GM20000 (cell line): ENCODE measurements around the gene BTF3.

ENCODE experiments used
- DNase-seq: peaks from one replicate; pipeline ENCODE4 v3.0.0; 2012; ENCODE audit warnings: low spot score
- TF ChIP-seq, protein P1 (sequence below): IDR thresholded peaks from 2 replicates; pipeline ENCODE4 v1.5.1; 2012; ENCODE audit warnings: mild to moderate bottlenecking, control low read depth; ENCODE audit errors: extremely low read depth, missing control alignments

BTF3 gene

GRCh38 chr5:73513996-73514395, 15.8 kb downstream of the BTF3 start:
- DNase-seq = no peak
- TF ChIP-seq, protein P1, sequence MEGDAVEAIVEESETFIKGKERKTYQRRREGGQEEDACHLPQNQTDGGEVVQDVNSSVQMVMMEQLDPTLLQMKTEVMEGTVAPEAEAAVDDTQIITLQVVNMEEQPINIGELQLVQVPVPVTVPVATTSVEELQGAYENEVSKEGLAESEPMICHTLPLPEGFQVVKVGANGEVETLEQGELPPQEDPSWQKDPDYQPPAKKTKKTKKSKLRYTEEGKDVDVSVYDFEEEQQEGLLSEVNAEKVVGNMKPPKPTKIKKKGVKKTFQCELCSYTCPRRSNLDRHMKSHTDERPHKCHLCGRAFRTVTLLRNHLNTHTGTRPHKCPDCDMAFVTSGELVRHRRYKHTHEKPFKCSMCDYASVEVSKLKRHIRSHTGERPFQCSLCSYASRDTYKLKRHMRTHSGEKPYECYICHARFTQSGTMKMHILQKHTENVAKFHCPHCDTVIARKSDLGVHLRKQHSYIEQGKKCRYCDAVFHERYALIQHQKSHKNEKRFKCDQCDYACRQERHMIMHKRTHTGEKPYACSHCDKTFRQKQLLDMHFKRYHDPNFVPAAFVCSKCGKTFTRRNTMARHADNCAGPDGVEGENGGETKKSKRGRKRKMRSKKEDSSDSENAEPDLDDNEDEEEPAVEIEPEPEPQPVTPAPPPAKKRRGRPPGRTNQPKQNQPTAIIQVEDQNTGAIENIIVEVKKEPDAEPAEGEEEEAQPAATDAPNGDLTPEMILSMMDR = no peak

DNA sequence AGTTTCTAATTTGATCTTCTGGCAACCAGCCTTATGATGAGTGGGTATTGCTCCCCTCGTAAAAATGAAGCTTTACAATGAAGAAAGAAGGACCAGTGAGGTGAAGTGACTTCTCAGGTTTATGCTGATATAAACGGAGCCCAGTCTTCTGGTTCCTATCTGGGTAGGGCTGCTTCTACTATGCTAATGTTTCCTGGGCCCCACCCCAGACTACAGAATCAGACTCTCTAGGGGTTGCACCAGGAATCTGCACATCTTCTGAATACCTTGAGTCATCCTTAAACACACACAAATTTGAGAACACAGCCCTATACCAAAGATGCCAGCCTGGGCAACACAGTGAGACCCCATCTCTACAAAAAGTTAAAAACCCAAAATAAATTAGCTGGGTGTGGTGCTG, 16.2 kb downstream of the BTF3 start:
- DNase-seq = no peak
- TF ChIP-seq, protein P1 = no peak

- TF ChIP-seq, protein P1 = no peak
- no peak for DNase-seq
These were observed 17.0 kb downstream of the BTF3 start for GRCh38 chr5:73515232-73515631.

- TF ChIP-seq, protein P1 = peak; percentile 86
- peak; percentile 83 for DNase-seq
These were observed 21.5 kb downstream of the BTF3 start for GRCh38 chr5:73519531-73520283.

- no peak for DNase-seq
- TF ChIP-seq, protein P1 = no peak
These were observed 24.7 kb downstream of the BTF3 start for GRCh38 chr5:73522989-73523388.

- TF ChIP-seq, protein P1 = no peak
- no peak for DNase-seq
These were observed 25.6 kb downstream of the BTF3 start for GRCh38 chr5:73523861-73524260.

DNA sequence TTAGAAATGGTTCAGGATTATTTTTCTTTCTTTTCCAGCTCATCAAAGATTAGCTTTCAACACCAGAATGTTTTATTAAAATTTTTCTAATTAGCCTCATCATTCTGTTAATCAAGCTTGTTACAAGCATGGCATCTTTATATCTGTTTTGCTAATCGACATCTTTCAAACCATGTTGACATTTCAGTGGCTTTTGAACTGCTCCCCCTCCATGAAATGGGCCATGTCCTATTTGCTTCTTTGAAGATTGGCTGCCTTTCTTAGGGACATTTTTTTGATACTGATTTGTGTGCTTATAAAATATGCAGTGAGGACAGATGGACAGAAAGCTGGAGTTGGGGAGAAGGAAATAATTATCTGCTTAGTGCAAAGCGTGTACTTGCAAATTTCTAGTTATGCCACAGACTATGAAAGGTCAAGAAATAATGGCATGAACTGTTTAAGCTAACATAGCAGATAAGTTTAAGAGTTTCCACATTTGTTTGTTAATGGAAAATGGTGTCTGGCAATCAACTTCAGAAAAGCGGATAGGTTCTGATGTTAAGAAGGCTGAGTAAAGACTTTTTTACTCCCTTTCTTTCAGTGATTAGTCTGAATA, 27.5 kb downstream of the BTF3 start:
- DNase-seq = no peak
- TF ChIP-seq, protein P1 = no peak
